Cardiac muscle cell (in vitro differentiated cells and primary cell): Measurements from ENCODE around the gene GMPR2. TPM values are rescaled to one million over a fixed set of nuclear protein-coding genes. Genes with fewer than 3 reads are reported as not detected.

ENCODE experiments used
- DNase-seq, 2 donors: peaks; one replicate each; pipeline versions ENCODE4 v3.0.0 to v3.0.0-alpha.2; 2010 to 2017; ENCODE audit warnings: low read depth in 1 of 2, low spot score in 1 of 2
- H3K27ac ChIP-seq: fragments of 200-600 bp; sonication (generic); 2 replicates; pipeline ENCODE4 v1.5.1; 2016
- H3K27me3 ChIP-seq: fragments of 200-600 bp; sonication (generic); 2 replicates; pipeline ENCODE4 v1.6.0; 2016; ENCODE audit warnings: control low read depth
- H3K36me3 ChIP-seq: fragments of 200-600 bp; sonication (generic); 2 replicates; pipeline ENCODE4 v1.5.1; 2016; ENCODE audit warnings: control low read depth
- H3K4me1 ChIP-seq: fragments of 200-600 bp; sonication (generic); 2 replicates; pipeline ENCODE4 v1.8.1; 2017; ENCODE audit warnings: low read depth, mild to moderate bottlenecking, mixed run types
- H3K4me3 ChIP-seq: fragments of 200-600 bp; sonication (generic); 2 replicates; pipeline ENCODE4 v1.5.1; 2016; ENCODE audit warnings: mild to moderate bottlenecking
- H3K9me3 ChIP-seq: fragments of 200-600 bp; sonication (generic); 2 replicates; pipeline ENCODE4 v1.5.1; 2017; ENCODE audit warnings: low read depth, mild to moderate bottlenecking, control low read depth
- polyA plus RNA-seq: library from polyadenylated mRNA; unstranded; fragments of >200 nt; fragmentation: Nextera tagmentation; extraction: Ambion mirVana; gene quantifications from 2 replicates; pipeline ENCODE4 v1.2.1, GENCODE V29; 2016
- total RNA-seq: library from RNA; depleted of rRNA; stranded (reverse); fragments of >200 nt; gene quantifications from 2 replicates; pipeline ENCODE4 v1.2.3, GENCODE V29; 2016
- TF ChIP-seq, protein P1 (sequence below): IDR thresholded peaks from 2 replicates; pipeline ENCODE4 v1.5.1; 2012; ENCODE audit warnings: low read depth, mild to moderate bottlenecking, low read length

GMPR2 gene
- total and polyA plus RNA-seq, 2 experiments from 2014 or later: 57.6 to 59.5 TPM

DNA sequence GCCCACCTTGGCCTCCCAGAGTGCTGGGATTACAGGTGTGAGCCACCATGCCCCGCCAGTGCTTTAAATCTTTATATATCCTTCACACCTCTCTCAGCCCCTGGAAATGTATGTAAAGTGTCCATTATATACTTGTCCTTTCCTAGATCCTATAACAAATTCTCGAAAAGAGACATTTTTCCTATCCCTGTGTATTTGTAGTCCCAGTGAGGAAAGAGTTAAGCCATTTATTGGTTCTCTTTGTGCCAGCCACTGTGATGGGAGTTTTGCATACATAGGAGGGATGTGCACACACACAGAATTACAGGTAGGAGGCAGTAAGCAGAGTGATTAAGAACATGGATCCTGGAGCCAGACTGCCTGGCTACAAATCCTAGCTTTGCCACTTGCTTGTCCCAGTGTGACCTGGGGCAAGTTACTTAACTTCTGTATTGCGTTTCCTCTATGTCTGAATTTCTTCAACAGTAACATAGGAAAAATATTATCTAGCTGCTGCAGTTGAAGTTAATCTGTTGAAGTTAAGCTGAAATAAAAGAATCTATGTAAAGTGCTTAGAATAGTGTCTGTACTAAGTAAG lies 40.8 kb downstream of the GMPR2 start:
- no peaks in the 10 kb centered on the region for H3K27me3 ChIP-seq
- H3K4me3 ChIP-seq: no peak overlapping the region
- H3K9me3 ChIP-seq: no peaks in the 10 kb centered on the region
- no peaks in the 10 kb centered on the region for H3K4me1 ChIP-seq
- no peaks in the 10 kb centered on the region for H3K36me3 ChIP-seq
- TF ChIP-seq, protein P1, sequence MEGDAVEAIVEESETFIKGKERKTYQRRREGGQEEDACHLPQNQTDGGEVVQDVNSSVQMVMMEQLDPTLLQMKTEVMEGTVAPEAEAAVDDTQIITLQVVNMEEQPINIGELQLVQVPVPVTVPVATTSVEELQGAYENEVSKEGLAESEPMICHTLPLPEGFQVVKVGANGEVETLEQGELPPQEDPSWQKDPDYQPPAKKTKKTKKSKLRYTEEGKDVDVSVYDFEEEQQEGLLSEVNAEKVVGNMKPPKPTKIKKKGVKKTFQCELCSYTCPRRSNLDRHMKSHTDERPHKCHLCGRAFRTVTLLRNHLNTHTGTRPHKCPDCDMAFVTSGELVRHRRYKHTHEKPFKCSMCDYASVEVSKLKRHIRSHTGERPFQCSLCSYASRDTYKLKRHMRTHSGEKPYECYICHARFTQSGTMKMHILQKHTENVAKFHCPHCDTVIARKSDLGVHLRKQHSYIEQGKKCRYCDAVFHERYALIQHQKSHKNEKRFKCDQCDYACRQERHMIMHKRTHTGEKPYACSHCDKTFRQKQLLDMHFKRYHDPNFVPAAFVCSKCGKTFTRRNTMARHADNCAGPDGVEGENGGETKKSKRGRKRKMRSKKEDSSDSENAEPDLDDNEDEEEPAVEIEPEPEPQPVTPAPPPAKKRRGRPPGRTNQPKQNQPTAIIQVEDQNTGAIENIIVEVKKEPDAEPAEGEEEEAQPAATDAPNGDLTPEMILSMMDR: no peak
- H3K27ac ChIP-seq: no peak overlapping the region
- DNase-seq: no peak

DNA sequence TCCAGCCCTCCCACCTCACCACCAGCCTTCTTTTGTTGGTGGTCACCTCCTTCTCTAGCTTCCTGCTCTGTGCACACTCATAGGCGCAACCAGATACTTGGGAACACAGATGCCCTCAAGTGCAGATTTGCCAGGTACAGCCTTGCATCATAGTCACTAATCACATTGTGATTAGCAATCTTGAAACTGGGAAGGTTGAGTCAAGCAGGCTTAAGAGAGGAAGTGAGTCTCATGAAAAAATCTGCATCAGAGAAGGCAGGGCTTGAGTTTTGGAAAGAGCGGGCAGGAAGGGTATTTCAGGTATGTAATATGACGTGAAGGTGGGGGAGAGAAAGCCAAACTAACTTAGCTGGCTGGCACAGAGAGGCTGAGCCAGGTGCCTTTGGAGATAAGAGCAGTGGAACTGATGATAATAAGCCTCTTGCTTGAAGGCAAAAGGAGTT lies 41.4 kb downstream of the GMPR2 start:
- H3K27ac ChIP-seq: no peak overlapping the region
- no peaks in the 10 kb centered on the region for H3K9me3 ChIP-seq
- TF ChIP-seq, protein P1: no peak

DNA sequence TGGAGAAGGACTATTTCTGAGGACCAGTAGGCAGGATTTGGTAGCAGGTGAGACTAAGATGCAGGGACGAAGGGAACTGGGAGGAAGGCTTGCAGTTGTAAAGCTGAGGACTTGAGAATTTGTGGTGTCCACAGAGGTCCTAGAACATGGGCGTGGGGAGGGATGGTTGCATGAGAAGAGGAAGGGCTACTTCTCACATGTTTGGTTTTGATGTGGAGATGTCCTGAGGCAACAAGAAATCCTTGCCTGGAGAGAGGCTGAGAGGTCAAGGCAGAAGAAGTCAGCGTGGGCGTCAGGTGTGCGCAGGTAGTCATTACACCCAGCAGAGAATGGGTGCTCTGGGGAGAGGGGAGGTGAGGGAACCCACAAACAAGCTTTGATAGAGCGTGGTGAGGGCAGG lies 44.3 kb downstream of the GMPR2 start:
- H3K4me3 ChIP-seq: no peak overlapping the region
- H3K4me1 ChIP-seq: no peaks in the 10 kb centered on the region
- DNase-seq: no peak
- no peak overlapping the region for H3K27ac ChIP-seq
- H3K27me3 ChIP-seq: no peaks in the 10 kb centered on the region
- H3K9me3 ChIP-seq: no peaks in the 10 kb centered on the region
- H3K36me3 ChIP-seq: no peaks in the 10 kb centered on the region
- TF ChIP-seq, protein P1: no peak

More for the DNA sequence above, 41.4 kb downstream of the GMPR2 start:
- Histone ChIP-seq H3K27me3 (no peaks in the 10 kb centered on the region), H3K36me3 (no peaks in the 10 kb centered on the region), H3K4me3 (no peak overlapping the region), H3K4me1 (no peaks in the 10 kb centered on the region)
- no peak for DNase-seq

- Histone ChIP-seq H3K9me3 (no peaks in the 10 kb centered on the region), H3K4me1 (no peaks in the 10 kb centered on the region), H3K27me3 (no peaks in the 10 kb centered on the region), H3K36me3 (no peaks in the 10 kb centered on the region), H3K4me3 (no peak overlapping the region), H3K27ac (no peak overlapping the region)
- no peak for DNase-seq
- TF ChIP-seq, protein P1: no peak
These were observed 45.0 kb downstream of the GMPR2 start for GRCh38 chr14:24277606-24278321.

- H3K36me3 ChIP-seq: no peaks in the 10 kb centered on the region
- H3K27ac ChIP-seq: no peak overlapping the region
- no peaks in the 10 kb centered on the region for H3K27me3 ChIP-seq
- DNase-seq: no peak
- H3K4me3 ChIP-seq: no peak overlapping the region
- TF ChIP-seq, protein P1: no peak
- H3K9me3 ChIP-seq: no peaks in the 10 kb centered on the region
- H3K4me1 ChIP-seq: no peaks in the 10 kb centered on the region
These were observed 45.7 kb downstream of the GMPR2 start for GRCh38 chr14:24278424-24278823.
